Heart right ventricle (tissue), 16 donors: Measurements from ENCODE around the gene ASB2. TPM values are rescaled to one million over a fixed set of nuclear protein-coding genes. Genes with fewer than 3 reads are reported as not detected.

Experiments used
- ATAC-seq, 8 donors: fragments of 200-7000 bp; cut with Tn5 transposase; one replicate each; pipeline ENCODE4 v1.9.1; 2020; ENCODE audit warnings: mild to moderate bottlenecking in 8 of 8, moderate library complexity in 8 of 8, moderate number of reproducible peaks in 1 of 8
- DNase-seq, 2 donors: peaks; one replicate each; pipeline ENCODE4 v3.0.0-alpha.2; 2020
- H3K27ac ChIP-seq, 10 donors: fragments of 200-600 bp; sonication (generic) in 2 of 10; one replicate each; pipeline versions ENCODE4 v1.5.0 to v1.8.0; 2020 to 2022; ENCODE audit warnings: mild to moderate bottlenecking in 3 of 10
- H3K27me3 ChIP-seq, 7 donors: fragments of 200-600 bp; one replicate each; pipeline ENCODE4 v1.8.0; 2021 to 2022; ENCODE audit warnings: mild to moderate bottlenecking in 2 of 7
- H3K36me3 ChIP-seq, 9 donors: fragments of 200-600 bp; sonication (generic) in 1 of 9; one replicate each; pipeline versions ENCODE4 v1.5.0 to v1.8.0; 2020 to 2022; ENCODE audit warnings: mild to moderate bottlenecking in 2 of 9
- H3K4me1 ChIP-seq, 9 donors: fragments of 200-600 bp; sonication (generic) in 1 of 9; one replicate each; pipeline versions ENCODE4 v1.5.0 to v1.8.0; 2020 to 2022; ENCODE audit warnings: mild to moderate bottlenecking in 4 of 9
- H3K4me3 ChIP-seq, 10 donors: fragments of 200-600 bp; sonication (generic) in 2 of 10; one replicate each; pipeline versions ENCODE4 v1.5.0 to v1.8.0; 2020 to 2022; ENCODE audit warnings: mild to moderate bottlenecking in 7 of 10, moderate library complexity in 2 of 10
- H3K9me3 ChIP-seq, 11 donors: fragments of 200-600 bp in 10 of 11; sonication (generic) in 2 of 11; one replicate each; pipeline versions ENCODE4 v1.5.0 to v1.8.0; 2013 to 2022; ENCODE audit warnings: mild to moderate bottlenecking in 2 of 11, control low read depth in 1 of 11, moderate library complexity in 1 of 11
- CTCF ChIP-seq, 9 donors: fragments of 200-600 bp; sonication (generic) in 2 of 9; IDR thresholded peaks; one replicate each; pipeline versions ENCODE4 v1.5.0 to v1.8.0; 2021 to 2022; ENCODE audit warnings: antibody characterized with exemption in 9 of 9, mild to moderate bottlenecking in 5 of 9, moderate library complexity in 1 of 9
- WGBS, 2 donors: extraction: QIAGEN DNeasy Blood & Tissue Kit; methylation state at CpG; one replicate each; pipeline ENCODE4 v1.1.7; 2013; ENCODE audit warnings: inconsistent platforms in 1 of 2; 5-methylcytosine and 5-hydroxymethylcytosine counted together
- intact Hi-C, 10 donors: fragments of 100-400 bp; cut with DNase I; formaldehyde crosslinking; loops; one replicate each; pipeline versions ENCODE4 v1.11.1 to v1.14.2; 2022
- polyA plus RNA-seq, 2 donors: library from polyadenylated mRNA; stranded (reverse); fragments of 200-250 nt; gene quantifications; one replicate each; pipeline ENCODE4 v1.2.3, GENCODE V29; 2013
- total RNA-seq, 10 donors: library from RNA; stranded (reverse); fragmentation: NEBNext Ultra II Directional in 3 of 10; extraction: Animal tissue kit (Norgen Biotek cat#: 25700) in 3 of 10; gene quantifications; one replicate each; pipeline versions ENCODE4 v1.2.1 to v1.2.4, GENCODE V29; 2021 to 2023
- donor health status: Arrhythmogenic right ventricular cardiomyopathy.
- donor health status: ischemic (EF 13 %, LVEDD 7.1; RV severe dilation, severe dysfunction).
- donor health status: healthy with polysubstance abuse.
- donor health status: DM: no; HTN: yes; CAD: no.
- donor health status: DM: no; HTN: no; CAD: no.
- donor health status: ischemic (EF 25% LVEDD 6.9; RV normal size, moderate dysfunction).
- donor health status: ischemic (EF 25% LVEDD 5.7; RV mildly dilated, moderate dysfunction).
- donor health status: healthy.
- donor health status: DM: yes; HTN: yes; CAD: no.
- donor health status: Ischemic cardiomyopathy.
- donor health status: ischemic (EF 35%, LVEDD 5.7; RV mildly dilated, moderate dysfunction).
- donor health status: nonischemic (EF 11% LVEDD 7.7; RV severe dilation, severe dysfunction).
- donor health status: DM: yes; HTN: yes; CAD: no.
- donor health status: PGD.
- donor health status: ischemic (EF 29% LVEDD 5.4; RV normal size, mild dysfunction).
- donor health status: nonischemic (EF 23%, LVEDD 6.1; RV moderate dilation, normal function).

Gene ASB2
- total and polyA plus RNA-seq, 12 donors = 19.6 to 374 (median 168) TPM

DNA sequence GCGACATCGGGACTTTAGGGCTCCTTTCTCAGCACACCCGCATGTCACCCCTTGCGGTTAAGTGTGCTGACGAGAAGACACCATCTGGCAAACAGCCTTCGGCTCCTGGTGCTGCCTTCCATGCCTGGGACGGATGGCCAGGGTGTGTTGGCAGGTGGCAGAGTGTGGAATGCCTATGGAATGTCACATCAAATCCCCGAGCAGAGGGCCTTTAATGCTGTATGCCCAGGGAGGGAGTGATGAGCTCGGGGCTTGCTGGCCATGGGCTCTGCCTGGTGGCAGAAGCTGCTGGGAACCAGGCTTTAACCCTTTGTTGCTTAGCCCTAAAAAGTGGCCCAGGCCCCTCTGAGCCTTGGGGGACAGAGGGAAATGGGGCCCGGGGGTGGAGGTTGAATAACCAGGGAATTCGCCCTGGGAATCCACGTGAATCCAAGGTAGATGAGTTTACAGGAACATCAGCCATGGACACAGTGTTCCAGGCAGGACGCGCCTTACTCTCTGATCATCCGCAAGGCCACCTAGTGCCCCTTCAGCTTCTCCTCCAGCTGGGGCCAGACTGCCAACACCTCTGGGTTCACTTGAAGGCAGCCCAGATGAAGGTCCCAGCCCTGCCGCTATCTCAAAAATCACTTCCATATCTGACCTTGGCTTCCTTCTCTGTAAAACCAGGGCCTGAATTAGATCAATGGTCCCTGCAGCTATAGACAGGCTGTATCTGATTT is 31.9 kb downstream of the ASB2 start:
- Histone ChIP-seq H3K9me3 (no peaks in the 10 kb centered on the region), H3K4me3 (no peak overlapping the region), H3K36me3 (peaks cover 0 to 75% (median 14%) of the 10 kb centered on the region in 9 donors), H3K4me1 (peaks cover 0 to 49% (median 15%) of the 10 kb centered on the region in 9 donors), H3K27ac (peak overlapping the region in 7 of 10 donors; percentile 2 to 74 (median 53)), H3K27me3 (peaks cover 0 to 8% (median under 1%) of the 10 kb centered on the region in 7 donors)
- TF ChIP-seq CTCF (IDR thresholded peaks at IDR 0.05) = no peak
- peak in 7 of 8 donors; percentile 15 to 68 (median 52) for ATAC-seq
- intact Hi-C loops = loop anchor here in 5 of 10 donors (5.0 to 10.0 kb wide), 2 partner anchors 58 to 190 kb away; no protein-coding TSS in a partner anchor
- DNase-seq = no peak
- 54 to 64% methylated on average over 16 of the region's 16 CpGs for WGBS, 2 donors

GRCh38 chr14:93943930-93944329 is 32.4 kb downstream of the ASB2 start:
- ATAC-seq = no peak
- intact Hi-C loops = loop anchor here in 5 of 10 donors (5.0 to 10.0 kb wide), 2 partner anchors 58 to 191 kb away; no protein-coding TSS in a partner anchor
- Histone ChIP-seq H3K9me3 (no peaks in the 10 kb centered on the region), H3K36me3 (peaks cover 0 to 71% (median 12%) of the 10 kb centered on the region in 9 donors), H3K4me1 (peaks cover 0 to 49% (median 21%) of the 10 kb centered on the region in 9 donors), H3K27ac (peak overlapping the region in 6 of 10 donors; percentile 2 to 74 (median 44)), H3K4me3 (no peak overlapping the region), H3K27me3 (peaks cover 0 to 14% (median 6%) of the 10 kb centered on the region in 7 donors)
- no peak for DNase-seq
- TF ChIP-seq CTCF (IDR thresholded peaks at IDR 0.05) = no peak
- 66 to 68% methylated on average over 9 of the region's 9 CpGs for WGBS, 2 donors

GRCh38 chr14:93943052-93943451 is 33.3 kb downstream of the ASB2 start:
- Histone ChIP-seq H3K4me3 (no peak overlapping the region), H3K27me3 (peaks cover 0 to 17% (median 12%) of the 10 kb centered on the region in 7 donors), H3K4me1 (peaks cover 0 to 49% (median 22%) of the 10 kb centered on the region in 9 donors), H3K9me3 (no peaks in the 10 kb centered on the region), H3K27ac (no peak overlapping the region), H3K36me3 (peaks cover 0 to 71% (median 18%) of the 10 kb centered on the region in 9 donors)
- TF ChIP-seq CTCF (IDR thresholded peaks at IDR 0.05) = no peak
- WGBS, 2 donors = 90 to 93% methylated on average over 10 of the region's 10 CpGs
- intact Hi-C loops = loop anchor here in 5 of 10 donors (5.0 to 10.0 kb wide), 2 partner anchors 59 to 192 kb away; no protein-coding TSS in a partner anchor
- no peak for DNase-seq
- no peak for ATAC-seq

DNA sequence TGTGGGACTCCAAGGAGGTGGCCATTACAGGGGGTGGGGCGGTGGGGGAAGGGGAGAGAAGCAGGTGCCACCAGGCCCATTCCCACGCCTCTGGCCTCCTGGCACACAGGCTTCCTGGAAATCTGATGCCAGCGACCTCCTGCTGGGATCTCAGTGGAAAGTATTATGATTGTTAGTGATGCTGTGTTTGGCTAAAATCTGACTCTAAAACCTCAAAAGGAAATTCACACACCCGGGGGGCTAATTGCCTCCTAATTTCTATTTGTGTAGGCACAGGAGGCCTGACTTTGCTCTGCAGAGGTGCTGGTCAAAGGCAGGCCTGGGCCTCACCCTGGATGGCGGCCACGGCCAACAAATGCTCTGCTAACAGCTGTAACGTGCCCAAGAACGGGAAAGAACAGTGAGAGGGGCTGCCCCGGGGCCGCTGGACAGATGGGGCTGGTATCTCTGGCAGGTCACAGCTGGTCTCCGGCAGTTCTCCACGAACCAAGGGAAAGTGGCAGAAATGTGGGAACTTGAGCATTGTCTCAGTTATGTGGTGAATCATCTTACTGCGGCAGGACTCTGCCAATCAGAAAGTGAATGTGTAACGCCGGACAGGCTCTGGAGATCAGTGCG is 35.0 kb downstream of the ASB2 start:
- no peaks in the 10 kb centered on the region for H3K9me3 ChIP-seq

More for the DNA sequence above, 35.0 kb downstream of the ASB2 start:
- TF ChIP-seq CTCF (IDR thresholded peaks at IDR 0.05) = no peak
- Histone ChIP-seq H3K27me3 (peaks cover 0 to 25% (median 17%) of the 10 kb centered on the region in 7 donors), H3K27ac (peak overlapping the region in 5 of 10 donors; percentile 12 to 48 (median 29)), H3K4me1 (peaks cover 0 to 37% (median 19%) of the 10 kb centered on the region in 9 donors), H3K4me3 (no peak overlapping the region), H3K36me3 (peaks cover 0 to 74% (median 15%) of the 10 kb centered on the region in 9 donors)
- intact Hi-C loops = loop anchor here in 7 of 10 donors (2.0 to 10.0 kb wide), 4 partner anchors 59 to 193 kb away; no protein-coding TSS in a partner anchor
- ATAC-seq (no peak), DNase-seq (no peak)
- 66 to 67% methylated on average over 16 of the region's 16 CpGs for WGBS, 2 donors
